DND-41 (cell line): Measurements from ENCODE around the gene STK24.
A peak's percentile ranks its signal among the peaks of the same experiment; 100 is the strongest.
"Not testable (repeated sequence)": the region's sequence is repeated elsewhere in the genome, so short reads cannot be mapped to it uniquely, and the experiment has no call there.

Experiments
- ATAC-seq: fragments of 200-7000 bp; cut with Tn5 transposase; 3 replicates; pipeline ENCODE4 v1.9.1; 2021; ENCODE audit warnings: low read depth; ENCODE audit not compliant: insufficient read depth
- DNase-seq: peaks from one replicate; pipeline ENCODE4 v3.0.0-alpha.2; 2020
- H2AFZ ChIP-seq: 2 replicates; pipeline ENCODE4 v1.6.0; 2012; ENCODE audit warnings: low read depth, low read length
- H3K27ac ChIP-seq: 2 replicates; pipeline ENCODE4 v1.5.1; 2012; ENCODE audit warnings: low read length, inconsistent platforms
- H3K27me3 ChIP-seq: fragments of 200-600 bp; sonication (generic); 2 replicates; pipeline ENCODE4 v1.6.0; 2012; ENCODE audit warnings: low read length, mild to moderate bottlenecking, inconsistent platforms; ENCODE audit not compliant: insufficient read depth, poor library complexity
- H3K36me3 ChIP-seq: 2 replicates; pipeline ENCODE4 v1.5.1; 2012; ENCODE audit warnings: low read length, inconsistent platforms; ENCODE audit not compliant: insufficient read depth
- H3K4me1 ChIP-seq: 2 replicates; pipeline ENCODE4 v1.5.1; 2012; ENCODE audit warnings: mild to moderate bottlenecking, low read length; ENCODE audit not compliant: insufficient read depth
- H3K4me2 ChIP-seq: 2 replicates; pipeline ENCODE4 v1.6.0; 2012; ENCODE audit warnings: mild to moderate bottlenecking, moderate library complexity, low read length, inconsistent platforms; ENCODE audit not compliant: insufficient read depth
- H3K4me3 ChIP-seq, 2 experiments: fragments of 200-600 bp in 1 of 2; shearing (Covaris generic) in 1 of 2; 2 replicates each; pipeline ENCODE4 v1.5.1; 2012 to 2016; ENCODE audit warnings: inconsistent platforms in 2 of 2, low read length in 2 of 2, mild to moderate bottlenecking in 2 of 2, low read depth in 1 of 2, moderate library complexity in 1 of 2
- H3K79me2 ChIP-seq: 2 replicates; pipeline ENCODE4 v1.6.0; 2012; ENCODE audit warnings: low read length, inconsistent platforms; ENCODE audit not compliant: insufficient read depth
- H3K9ac ChIP-seq: 2 replicates; pipeline ENCODE4 v1.6.0; 2012; ENCODE audit warnings: low read depth, mild to moderate bottlenecking, inconsistent platforms, low read length, moderate library complexity
- H3K9me3 ChIP-seq: 2 replicates; pipeline ENCODE4 v1.5.1; 2012; ENCODE audit warnings: low read length, moderate library complexity, mild to moderate bottlenecking, inconsistent platforms; ENCODE audit not compliant: insufficient read depth, severe bottlenecking
- H4K20me1 ChIP-seq: 2 replicates; pipeline ENCODE4 v1.6.0; 2012; ENCODE audit warnings: low read length; ENCODE audit not compliant: insufficient read depth
- EZH2 ChIP-seq: IDR thresholded peaks from 3 replicates; pipeline ENCODE4 v1.6.1; 2012; ENCODE audit warnings: borderline replicate concordance, low read depth, mild to moderate bottlenecking, moderate library complexity, low read length, inconsistent platforms; ENCODE audit not compliant: severe bottlenecking
- TF ChIP-seq, protein P1 (sequence below): IDR thresholded peaks from 2 replicates; pipeline ENCODE4 v1.5.1; 2012; ENCODE audit warnings: borderline replicate concordance, low read length, moderate library complexity, mild to moderate bottlenecking; ENCODE audit not compliant: poor library complexity, severe bottlenecking; ENCODE audit errors: extremely low read depth

STK24 gene

DNA sequence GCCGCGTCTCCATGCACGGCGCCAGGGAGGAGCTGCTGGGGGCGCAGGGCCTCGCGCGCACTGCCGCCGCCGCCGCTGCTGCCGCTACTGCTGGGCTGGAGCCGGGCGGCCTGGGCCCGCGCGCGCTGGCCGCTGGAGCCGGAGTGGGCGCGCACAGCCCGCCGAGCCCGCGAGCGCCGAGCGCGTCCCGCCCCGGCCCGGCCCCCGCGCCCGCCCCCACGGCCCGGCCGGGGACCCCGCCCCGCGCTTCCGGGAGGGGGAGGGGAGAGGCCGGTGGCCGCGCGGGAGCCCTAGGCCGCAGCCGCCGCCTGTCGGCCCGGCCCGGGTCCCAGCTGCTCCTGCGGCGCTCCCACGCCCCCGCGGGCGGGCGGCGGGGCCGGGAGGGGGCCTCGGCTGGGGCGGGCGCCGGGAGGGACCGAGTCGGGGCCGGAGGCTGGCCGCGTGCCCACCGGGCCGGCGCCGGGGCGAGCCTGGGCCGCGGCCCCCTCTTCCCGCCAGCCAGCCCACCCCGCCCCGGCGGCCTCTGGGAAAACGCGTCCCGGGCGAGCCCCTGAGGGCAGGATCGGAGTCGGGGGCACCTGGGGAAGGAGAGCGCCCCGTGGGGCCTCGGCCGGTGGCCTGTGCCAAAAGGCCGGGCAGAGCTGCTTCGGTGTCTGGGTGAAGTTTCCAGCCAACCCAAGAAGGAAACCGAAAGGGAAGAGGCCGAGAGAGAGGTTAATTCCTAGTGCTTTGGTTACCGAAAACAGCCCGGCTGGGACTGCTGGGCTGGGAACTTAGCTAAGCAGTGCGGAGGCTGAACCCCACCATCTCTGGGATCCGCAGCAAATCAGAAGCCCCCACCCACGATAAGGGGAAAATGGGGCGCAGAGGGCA lies at the start of gene STK24:
STK24 (minus strand) TSS at position 145 of the 873 bp plus-strand sequence. CDS start 321 bp downstream, outside the sequence.
- H3K9ac ChIP-seq = peak within 1 kb of the TSS; percentile 96
- no peaks in the 10 kb centered on the region for H3K27me3 ChIP-seq
- peaks cover 2% of the 10 kb centered on the region; the same call in 1 of the 2 replicates for H3K36me3 ChIP-seq
- H4K20me1 ChIP-seq = peaks cover 39% of the 10 kb centered on the region
- H3K4me2 ChIP-seq = peak within 1 kb of the TSS; percentile 74
- TF ChIP-seq, protein P1, sequence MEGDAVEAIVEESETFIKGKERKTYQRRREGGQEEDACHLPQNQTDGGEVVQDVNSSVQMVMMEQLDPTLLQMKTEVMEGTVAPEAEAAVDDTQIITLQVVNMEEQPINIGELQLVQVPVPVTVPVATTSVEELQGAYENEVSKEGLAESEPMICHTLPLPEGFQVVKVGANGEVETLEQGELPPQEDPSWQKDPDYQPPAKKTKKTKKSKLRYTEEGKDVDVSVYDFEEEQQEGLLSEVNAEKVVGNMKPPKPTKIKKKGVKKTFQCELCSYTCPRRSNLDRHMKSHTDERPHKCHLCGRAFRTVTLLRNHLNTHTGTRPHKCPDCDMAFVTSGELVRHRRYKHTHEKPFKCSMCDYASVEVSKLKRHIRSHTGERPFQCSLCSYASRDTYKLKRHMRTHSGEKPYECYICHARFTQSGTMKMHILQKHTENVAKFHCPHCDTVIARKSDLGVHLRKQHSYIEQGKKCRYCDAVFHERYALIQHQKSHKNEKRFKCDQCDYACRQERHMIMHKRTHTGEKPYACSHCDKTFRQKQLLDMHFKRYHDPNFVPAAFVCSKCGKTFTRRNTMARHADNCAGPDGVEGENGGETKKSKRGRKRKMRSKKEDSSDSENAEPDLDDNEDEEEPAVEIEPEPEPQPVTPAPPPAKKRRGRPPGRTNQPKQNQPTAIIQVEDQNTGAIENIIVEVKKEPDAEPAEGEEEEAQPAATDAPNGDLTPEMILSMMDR = no peak
- no peak for TF ChIP-seq EZH2
- DNase-seq = peak; percentile 64
- H3K4me3 ChIP-seq = peak within 1 kb of the TSS; percentile 68 to 86
- H3K9me3 ChIP-seq = no peaks in the 10 kb centered on the region
- peak within 1 kb of the TSS; percentile 64 for H2AFZ ChIP-seq
- H3K4me1 ChIP-seq = peaks cover 41% of the 10 kb centered on the region
- peak within 1 kb of the TSS; percentile 64 for H3K27ac ChIP-seq
- ATAC-seq = peak; percentile 56
- H3K79me2 ChIP-seq = peaks cover 44% of the 10 kb centered on the region

DNA sequence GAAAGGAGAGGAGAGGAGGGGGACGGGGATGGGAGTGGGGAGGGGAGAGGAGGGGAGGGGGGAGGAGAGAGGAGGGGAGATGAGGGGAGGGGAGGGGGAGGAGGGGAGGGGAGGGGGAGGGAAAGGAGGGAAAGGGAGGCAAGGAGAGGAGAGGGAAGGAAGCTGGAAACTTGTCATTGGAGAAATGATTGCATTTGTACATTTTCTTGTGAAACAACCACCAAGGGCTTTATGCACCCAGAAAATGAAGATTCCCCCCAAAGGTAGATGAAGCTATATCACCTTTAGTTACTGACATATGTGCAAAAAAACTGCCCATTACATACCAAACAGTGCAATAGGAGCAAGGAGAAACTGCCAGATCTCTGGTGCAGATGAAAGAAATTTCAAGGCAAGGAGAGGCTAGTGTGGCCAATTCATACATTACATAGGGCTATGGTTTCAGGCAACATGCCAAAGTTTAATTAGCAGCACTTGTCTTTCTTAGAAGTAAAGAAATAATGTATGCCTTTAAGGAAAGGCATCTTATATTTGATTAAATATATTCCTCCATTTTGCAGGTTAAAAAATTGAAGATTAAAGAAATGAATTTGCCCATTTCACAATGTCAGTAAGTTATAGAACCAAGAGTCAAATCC lies 49.5 kb upstream of the STK24 start:
- DNase-seq = no peak
- Histone ChIP-seq H3K4me1 (no peaks in the 10 kb centered on the region), H3K9me3 (no peaks in the 10 kb centered on the region), H3K27me3 (no peaks in the 10 kb centered on the region), H3K36me3 (no peaks in the 10 kb centered on the region), H2AFZ (no peak overlapping the region), H3K79me2 (no peaks in the 10 kb centered on the region), H4K20me1 (no peaks in the 10 kb centered on the region), H3K4me3 (no peak overlapping the region), H3K4me2 (no peak overlapping the region), H3K27ac (no peak overlapping the region), H3K9ac (no peak overlapping the region)
- no peak for ATAC-seq
- TF ChIP-seq, protein P1 = no peak
- no peak for TF ChIP-seq EZH2

DNA sequence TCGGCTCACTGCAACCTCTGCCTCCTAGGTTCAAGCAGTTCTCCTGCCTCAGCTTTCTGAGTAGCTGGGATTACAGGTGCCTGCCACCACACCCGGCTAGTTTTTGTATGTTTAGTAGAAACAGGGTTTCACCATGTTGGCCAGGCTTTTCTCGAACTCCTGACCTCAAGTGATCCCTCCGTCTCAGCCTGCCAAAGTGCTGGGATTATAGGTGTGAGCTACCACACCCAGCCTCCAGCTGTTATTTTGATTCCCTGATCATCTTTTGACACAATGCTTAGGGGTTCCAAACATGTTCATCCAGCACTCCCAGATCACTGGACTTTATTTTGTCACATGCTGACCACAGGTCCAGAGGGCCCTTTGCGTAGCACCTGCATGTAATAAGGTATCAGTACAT lies 47.7 kb upstream of the STK24 start:
- not testable (repeated sequence) for H3K4me2 ChIP-seq, H4K20me1 ChIP-seq, H3K36me3 ChIP-seq, DNase-seq, H3K9ac ChIP-seq, H3K27me3 ChIP-seq, H3K4me3 ChIP-seq, H3K9me3 ChIP-seq, H2AFZ ChIP-seq, H3K27ac ChIP-seq, H3K79me2 ChIP-seq, H3K4me1 ChIP-seq, ATAC-seq

DNA sequence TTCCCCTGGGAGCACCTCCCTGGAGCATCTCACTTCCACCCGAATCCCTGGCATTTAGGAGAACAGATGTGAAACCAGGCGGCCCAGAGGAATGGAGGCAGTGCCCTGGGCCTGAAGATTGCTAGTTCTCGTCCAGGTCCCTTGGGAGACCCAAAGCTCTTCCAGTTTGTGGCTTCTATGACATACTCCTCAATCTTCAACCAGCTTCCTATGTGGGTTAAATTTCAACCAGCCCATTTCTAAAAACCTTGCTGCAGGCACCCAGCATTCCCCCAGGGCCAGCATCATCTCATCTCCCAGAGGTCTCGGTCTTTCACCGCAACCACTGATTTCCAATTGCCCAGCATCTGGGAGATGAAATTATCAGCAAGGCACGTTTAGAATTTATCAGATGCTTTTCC lies 46.0 kb upstream of the STK24 start:
- Histone ChIP-seq H3K4me2 (no peak overlapping the region), H2AFZ (no peak overlapping the region), H3K9me3 (no peaks in the 10 kb centered on the region), H3K36me3 (no peaks in the 10 kb centered on the region), H3K4me1 (no peaks in the 10 kb centered on the region), H3K4me3 (no peak overlapping the region), H3K27me3 (no peaks in the 10 kb centered on the region), H3K9ac (no peak overlapping the region), H4K20me1 (no peaks in the 10 kb centered on the region), H3K27ac (no peak overlapping the region), H3K79me2 (no peaks in the 10 kb centered on the region)
- no peak for DNase-seq
- no peak for ATAC-seq
- TF ChIP-seq, protein P1 = no peak
- no peak for TF ChIP-seq EZH2
